ENCODE data around the gene NPHP4. TPM values are rescaled to one million over a fixed set of nuclear protein-coding genes. Genes with fewer than 3 reads are reported as not detected.

Gene NPHP4
- polyA plus RNA-seq, 1 of the 3 experiments (the other 2 are of a cell fraction): 7.0 TPM

DNA sequence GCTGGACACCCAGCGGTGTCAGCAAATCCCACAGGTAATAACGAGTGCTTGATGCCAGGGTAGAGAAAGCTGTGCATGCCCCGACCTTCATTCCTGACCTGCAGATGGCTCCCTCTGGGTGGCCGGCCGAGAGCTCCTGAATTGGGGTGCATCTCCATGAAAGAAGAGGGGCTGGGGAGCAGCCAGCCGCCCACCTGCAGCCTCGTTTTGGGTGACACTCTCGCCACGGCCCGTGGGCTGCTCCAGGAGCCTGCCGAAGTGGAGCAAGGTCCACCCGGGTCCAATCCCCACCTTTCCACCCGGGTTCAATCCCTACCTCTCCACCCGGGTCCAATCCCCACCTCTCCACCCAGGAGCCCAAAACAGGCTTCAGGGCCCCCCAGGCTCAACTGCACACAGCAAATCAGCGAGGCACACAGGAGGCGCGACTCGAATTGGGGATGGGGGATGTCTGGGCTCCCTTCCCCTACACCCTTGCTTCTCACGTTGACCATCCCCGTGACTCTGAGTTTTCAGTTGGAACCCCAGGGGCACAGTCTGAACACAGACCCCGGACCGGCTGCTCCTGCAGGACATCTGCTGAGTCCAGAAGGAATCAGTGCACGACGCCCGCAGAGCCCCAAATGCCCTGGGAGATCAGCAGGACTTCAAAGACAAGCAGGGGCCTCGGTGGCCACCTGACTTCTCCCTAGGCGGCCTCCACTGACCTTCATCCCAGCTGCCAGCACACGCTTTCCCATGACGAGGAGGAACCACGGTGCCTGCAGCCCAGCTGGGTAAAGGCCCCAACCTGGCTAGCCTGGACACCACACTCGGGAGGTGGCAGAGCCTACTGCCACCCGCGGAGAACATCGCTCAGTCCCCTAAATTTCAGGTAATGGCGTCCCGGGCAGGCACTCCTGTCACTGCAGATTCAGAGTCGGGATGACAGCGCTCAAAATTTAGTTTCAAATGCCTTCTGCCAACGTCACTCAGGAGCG lies 159.0 kb downstream of the NPHP4 start:
- no peak for DNase-seq
- 82% methylated on average over 23 of the region's 40 CpGs for WGBS (ENCODE audit: low lambda C conversion rate)
- Histone ChIP-seq H3K79me2 (ENCODE audit: insufficient read depth) (no peaks in the 10 kb centered on the region), H3K4me3 (ENCODE audit: low read depth in 2 of 2, low read length in 1 of 2) (no peak overlapping the region), H3K9me2 (no peaks in the 10 kb centered on the region), H3K9ac (no peak overlapping the region), H4K20me1 (ENCODE audit: insufficient read depth) (no peaks in the 10 kb centered on the region), H3K9me3 (no peaks in the 10 kb centered on the region), H3K4me1 (ENCODE audit: control insufficient read depth in 1 of 2, insufficient read depth in 2 of 2, low read depth in 1 of 2, low read length in 1 of 2) (peaks cover 0 to 15% of the 10 kb centered on the region in 2 experiments; a peak in 1 of 4 replicates), H3K4me2 (no peak overlapping the region), H3K27me3 (ENCODE audit: insufficient read depth) (no peaks in the 10 kb centered on the region), H3F3A (replicated peaks; ENCODE audit: insufficient read depth) (no peaks in the 10 kb centered on the region), H3K27ac (ENCODE audit: low read depth in 2 of 2, low read length in 1 of 2) (no peak overlapping the region), H2AFZ (ENCODE audit: low read depth) (no peak overlapping the region), H3K36me3 (replicated peaks in 1 of 2; ENCODE audit: control insufficient read depth in 1 of 2, insufficient read depth in 2 of 2, low read length in 1 of 2) (no peaks in the 10 kb centered on the region)
- ChIA-PET CTCF (interaction anchor here (1.1 to 1.6 kb wide), 2 partner anchors 82 to 318 kb away, joined by 3 to 4 read pairs; no protein-coding TSS in a partner anchor), POLR2A (no interaction called here)
- TF ChIP-seq, protein P1, sequence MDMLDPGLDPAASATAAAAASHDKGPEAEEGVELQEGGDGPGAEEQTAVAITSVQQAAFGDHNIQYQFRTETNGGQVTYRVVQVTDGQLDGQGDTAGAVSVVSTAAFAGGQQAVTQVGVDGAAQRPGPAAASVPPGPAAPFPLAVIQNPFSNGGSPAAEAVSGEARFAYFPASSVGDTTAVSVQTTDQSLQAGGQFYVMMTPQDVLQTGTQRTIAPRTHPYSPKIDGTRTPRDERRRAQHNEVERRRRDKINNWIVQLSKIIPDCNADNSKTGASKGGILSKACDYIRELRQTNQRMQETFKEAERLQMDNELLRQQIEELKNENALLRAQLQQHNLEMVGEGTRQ (IDR thresholded peaks at IDR 0.05; ENCODE audit: borderline replicate concordance, low read depth, low read length): no peak
- TF ChIP-seq, protein P2, sequence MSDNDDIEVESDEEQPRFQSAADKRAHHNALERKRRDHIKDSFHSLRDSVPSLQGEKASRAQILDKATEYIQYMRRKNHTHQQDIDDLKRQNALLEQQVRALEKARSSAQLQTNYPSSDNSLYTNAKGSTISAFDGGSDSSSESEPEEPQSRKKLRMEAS (IDR thresholded peaks at IDR 0.05; ENCODE audit: low read depth): no peak
- TF ChIP-seq NRF1 (IDR thresholded peaks at IDR 0.05; ENCODE audit: low read depth, low read length): no peak
- no peak for TF ChIP-seq ZBTB33 (IDR thresholded peaks at IDR 0.05; ENCODE audit: borderline replicate concordance, low read depth)
- no peak for TF ChIP-seq YY1 (IDR thresholded peaks at IDR 0.05; ENCODE audit: low read depth)
- no peak for TF ChIP-seq POLR2AphosphoS5 (IDR thresholded peaks at IDR 0.05; ENCODE audit: low read depth, low read length)
- no peak for TF ChIP-seq GABPA (IDR thresholded peaks at IDR 0.05; ENCODE audit: low read depth)
- TF ChIP-seq EP300 (IDR thresholded peaks at IDR 0.05; ENCODE audit: borderline replicate concordance in 1 of 2, low read depth in 1 of 2, low read length in 1 of 2): no peak
- TF ChIP-seq RXRA (IDR thresholded peaks at IDR 0.05; ENCODE audit: borderline replicate concordance, low read depth): no peak
- no peak for TF ChIP-seq FOXJ3 (CRISPR knock-in tag; IDR thresholded peaks at IDR 0.05)
- no peak for TF ChIP-seq TAF1 (IDR thresholded peaks at IDR 0.05; ENCODE audit: borderline replicate concordance, low read depth, low read length)
- TF ChIP-seq, protein P3, sequence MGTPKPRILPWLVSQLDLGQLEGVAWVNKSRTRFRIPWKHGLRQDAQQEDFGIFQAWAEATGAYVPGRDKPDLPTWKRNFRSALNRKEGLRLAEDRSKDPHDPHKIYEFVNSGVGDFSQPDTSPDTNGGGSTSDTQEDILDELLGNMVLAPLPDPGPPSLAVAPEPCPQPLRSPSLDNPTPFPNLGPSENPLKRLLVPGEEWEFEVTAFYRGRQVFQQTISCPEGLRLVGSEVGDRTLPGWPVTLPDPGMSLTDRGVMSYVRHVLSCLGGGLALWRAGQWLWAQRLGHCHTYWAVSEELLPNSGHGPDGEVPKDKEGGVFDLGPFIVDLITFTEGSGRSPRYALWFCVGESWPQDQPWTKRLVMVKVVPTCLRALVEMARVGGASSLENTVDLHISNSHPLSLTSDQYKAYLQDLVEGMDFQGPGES (IDR thresholded peaks at IDR 0.05; ENCODE audit: low read depth, low read length): no peak
- TF ChIP-seq EZH2phosphoT487 (IDR thresholded peaks at IDR 0.05; ENCODE audit: borderline replicate concordance, low read depth): no peak
- TF ChIP-seq TCF12 (IDR thresholded peaks at IDR 0.05): no peak
- no peak for TF ChIP-seq PBX3 (IDR thresholded peaks at IDR 0.05)
- no peak for TF ChIP-seq NFIC (IDR thresholded peaks at IDR 0.05; ENCODE audit: borderline replicate concordance)
- no peak for TF ChIP-seq GATA2 (CRISPR knock-in tag; IDR thresholded peaks at IDR 0.05)
- no peak for TF ChIP-seq FOSL2 (IDR thresholded peaks at IDR 0.05; ENCODE audit: borderline replicate concordance, low read depth)
- TF ChIP-seq ELF1 (IDR thresholded peaks at IDR 0.05): no peak
